Calu3 (cell line): ENCODE results near the gene RPN1. TPM values are rescaled to one million over a fixed set of nuclear protein-coding genes. Genes with fewer than 3 reads are reported as not detected.

Experiments
- BruUV-seq: library from RNA; stranded (reverse); fragments of 400-500 nt; replicated peaks from 2 replicates; lab custom pipeline; 2021; lab: Mats Ljungman, UMichigan
- CTCF ChIA-PET: fragments of 300-600 bp; sonication (Branson Sonifier 250); formaldehyde crosslinking; loops from one replicate; lab custom pipeline; 2022; ENCODE audit warnings: antibody characterized with exemption; lab: Charles Lee
- DNase-seq: peaks from one replicate; pipeline ENCODE4 v3.0.0; 2022
- H3K27ac Mint-ChIP-seq: one replicate; pipeline ENCODE4 v1.8.0; 2022; ENCODE audit warnings: mixed read lengths; ENCODE audit not compliant: unreplicated experiment
- H3K27me3 Mint-ChIP-seq: one replicate; pipeline ENCODE4 v1.8.0; 2022; ENCODE audit warnings: mixed read lengths; ENCODE audit not compliant: unreplicated experiment
- H3K36me3 Mint-ChIP-seq: one replicate; pipeline ENCODE4 v1.8.0; 2022; ENCODE audit warnings: mild to moderate bottlenecking, moderate library complexity, mixed read lengths; ENCODE audit not compliant: insufficient read depth, unreplicated experiment
- H3K4me1 Mint-ChIP-seq: one replicate; pipeline ENCODE4 v1.8.0; 2022; ENCODE audit warnings: mild to moderate bottlenecking, low read depth, mixed read lengths; ENCODE audit not compliant: unreplicated experiment
- H3K4me3 Mint-ChIP-seq: one replicate; pipeline ENCODE4 v1.8.0; 2022; ENCODE audit warnings: mild to moderate bottlenecking, low read depth, moderate library complexity, mixed read lengths; ENCODE audit not compliant: unreplicated experiment
- H3K9me3 Mint-ChIP-seq: one replicate; pipeline ENCODE4 v1.8.0; 2022; ENCODE audit warnings: low read depth, mixed read lengths; ENCODE audit not compliant: unreplicated experiment
- CTCF ChIP-seq: fragments of 200-600 bp; IDR thresholded peaks from one replicate; pipeline ENCODE4 v1.8.0; 2022; ENCODE audit warnings: antibody characterized with exemption; ENCODE audit not compliant: unreplicated experiment
- intact Hi-C: fragments of 100-400 bp; cut with micrococcal nuclease; formaldehyde crosslinking; loops from one replicate; pipeline ENCODE4 v1.10.0; 2022; ENCODE audit not compliant: unreplicated experiment
- total RNA-seq: library from RNA; stranded (reverse); gene quantifications from 2 replicates; pipeline ENCODE4 v1.2.3, GENCODE V29; 2022

Gene RPN1
- total RNA-seq, 1 experiment from 2014 or later = 474 TPM

GRCh38 chr3:128683957-128684356 is 33.3 kb upstream of the RPN1 start:
- Mint-ChIP-seq H3K4me1 (peaks cover 10% of the 10 kb centered on the region), H3K4me3 (no peak overlapping the region), H3K36me3 (peaks cover 21% of the 10 kb centered on the region), H3K27me3 (no peaks in the 10 kb centered on the region), H3K9me3 (no peaks in the 10 kb centered on the region), H3K27ac (no peak overlapping the region)
- CTCF ChIA-PET = interaction anchor here (1.0 to 1.2 kb wide), 2 partner anchors 43 to 310 kb away, joined by 4 to 9 read pairs; partner anchors contain the start of gene CFAP92
- BruUV-seq = no TSS peak
- TF ChIP-seq CTCF = no peak
- DNase-seq = no peak
- intact Hi-C loops = loop anchor here (5.0 kb wide), 1 partner anchor 43 kb away; the partner anchor contains the start of gene RAB7A

- intact Hi-C loops = loop anchor here (2.0 to 5.0 kb wide), 2 partner anchors 46 to 165 kb away; partner anchors contain the start of gene RAB7A
- Mint-ChIP-seq H3K36me3 (peaks cover 21% of the 10 kb centered on the region), H3K4me3 (peak overlapping the region; percentile 81), H3K27ac (peak overlapping the region; percentile 96), H3K4me1 (peaks cover 10% of the 10 kb centered on the region), H3K27me3 (no peaks in the 10 kb centered on the region), H3K9me3 (no peaks in the 10 kb centered on the region)
- no peak for TF ChIP-seq CTCF
- DNase-seq = no peak
- TSS peak; percentile 75 for BruUV-seq
- CTCF ChIA-PET = interaction anchor here (0.5 to 2.3 kb wide), 12 partner anchors 10 to 198 kb away, joined by 3 to 59 read pairs (median 10); partner anchors contain the start of genes ACAD9, RAB7A and RPN1
Observed at GRCh38 chr3:128681369-128681829, 30.8 kb upstream of the RPN1 start.

- BruUV-seq = no TSS peak
- intact Hi-C loops = loop anchor here (1.0 to 5.0 kb wide), 3 partner anchors 47 to 166 kb away; partner anchors contain the start of gene RAB7A
- peak overlapping the region; percentile 81 for H3K4me3 Mint-ChIP-seq
Observed at GRCh38 chr3:128680603-128681368, 30.2 kb upstream of the RPN1 start.

More at GRCh38 chr3:128680603-128681368, 30.2 kb upstream of the RPN1 start:
- DNase-seq = peak; percentile 100
- H3K27ac Mint-ChIP-seq = peak overlapping the region; percentile 96
- TF ChIP-seq CTCF = peak; percentile 99
- no peaks in the 10 kb centered on the region for H3K27me3 Mint-ChIP-seq
- CTCF ChIA-PET = interaction anchor here (0.5 to 2.3 kb wide), 40 partner anchors 9 to 881 kb away, joined by 3 to 59 read pairs (median 6); partner anchors contain the start of genes ACAD9, RAB7A and RPN1
- peaks cover 10% of the 10 kb centered on the region for H3K4me1 Mint-ChIP-seq
- peaks cover 21% of the 10 kb centered on the region for H3K36me3 Mint-ChIP-seq
- no peaks in the 10 kb centered on the region for H3K9me3 Mint-ChIP-seq
